NCI-H526 treated with DMSO at 0.1 percent for 48 hours (cell line): ENCODE results near the gene PDCD7.
"Not testable (repeated sequence)": the region's sequence is repeated elsewhere in the genome, so short reads cannot be mapped to it uniquely, and the experiment has no call there.

Experiments used
- DNase-seq: peaks from one replicate; lab custom pipeline; 2025; lab: John Stamatoyannopoulos, UW

PDCD7 gene

GRCh38 chr15:65091946-65092770 lies 41.5 kb downstream of the PDCD7 start:
- DNase-seq, result peak; percentile 50

- DNase-seq, result no peak
Observed at GRCh38 chr15:65089206-65089824, 44.3 kb downstream of the PDCD7 start.

GRCh38 chr15:65088643-65089021 lies 45.0 kb downstream of the PDCD7 start:
- DNase-seq, result no peak

GRCh38 chr15:65087873-65088642 lies 45.5 kb downstream of the PDCD7 start:
- no peak for DNase-seq

- no peak for DNase-seq
Observed at GRCh38 chr15:65087411-65087810, 46.2 kb downstream of the PDCD7 start.

- no peak for DNase-seq
Observed at GRCh38 chr15:65086680-65087111, 46.9 kb downstream of the PDCD7 start.

- no peak for DNase-seq
Observed at GRCh38 chr15:65085990-65086679, 47.5 kb downstream of the PDCD7 start.

- DNase-seq, result no peak
Observed at GRCh38 chr15:65085207-65085753, 48.3 kb downstream of the PDCD7 start.

GRCh38 chr15:65084500-65085206 lies 49.0 kb downstream of the PDCD7 start:
- DNase-seq, result no peak

GRCh38 chr15:65083262-65083701 lies 50.3 kb downstream of the PDCD7 start:
- DNase-seq, result no peak

GRCh38 chr15:65082303-65082953 lies 51.2 kb downstream of the PDCD7 start:
- no peak for DNase-seq

GRCh38 chr15:65081758-65082157 lies 51.9 kb downstream of the PDCD7 start:
- no peak for DNase-seq

- no peak for DNase-seq
Observed at GRCh38 chr15:65081270-65081669, 52.3 kb downstream of the PDCD7 start.

GRCh38 chr15:65079580-65079979 lies 54.0 kb downstream of the PDCD7 start:
- DNase-seq, result no peak

GRCh38 chr15:65077981-65078352 lies 55.6 kb downstream of the PDCD7 start:
- DNase-seq, result no peak

GRCh38 chr15:65077291-65077980 lies 56.2 kb downstream of the PDCD7 start:
- DNase-seq, result no peak

- DNase-seq, result no peak
Observed at GRCh38 chr15:65076486-65077290, 56.9 kb downstream of the PDCD7 start, which contains the start of gene KBTBD13. KBTBD13 (plus strand) TSS chr15:65076746; CDS start chr15:65076816, 70 bp downstream.

- DNase-seq, result not testable (repeated sequence)
Observed at GRCh38 chr15:65075607-65076395, 57.8 kb downstream of the PDCD7 start.
